WTC11 (cell line): ENCODE results near the gene CPNE5. TPM values are rescaled to one million over a fixed set of nuclear protein-coding genes. Genes with fewer than 3 reads are reported as not detected.

Source experiments
- ATAC-seq: fragments of 200-7000 bp; cut with Tn5 transposase; 2 replicates; pipeline ENCODE4 v1.10.0; 2021; ENCODE audit warnings: mild to moderate bottlenecking, moderate library complexity
- CTCF ChIA-PET: fragments of 300-600 bp; sonication (Branson Sonifier 250); formaldehyde crosslinking; loops from one replicate; lab custom pipeline; 2021; ENCODE audit warnings: antibody characterized with exemption; lab: Charles Lee
- POLR2A ChIA-PET: fragments of 350-600 bp; sonication (Branson Sonifier 250); formaldehyde crosslinking; loops from one replicate; lab custom pipeline; 2021; ENCODE audit warnings: antibody characterized with exemption; lab: Charles Lee
- DNase-seq: peaks from one replicate; pipeline ENCODE4 v3.0.0; 2021; ENCODE audit warnings: low spot score
- H3K27ac Mint-ChIP-seq: 2 replicates; pipeline ENCODE4 v1.8.0; 2021; ENCODE audit warnings: mixed read lengths
- H3K27me3 Mint-ChIP-seq: 2 replicates; pipeline ENCODE4 v1.8.0; 2021; ENCODE audit warnings: low read depth, mild to moderate bottlenecking, moderate library complexity, mixed read lengths
- H3K36me3 Mint-ChIP-seq: 2 replicates; pipeline ENCODE4 v1.8.0; 2021; ENCODE audit warnings: mixed read lengths
- H3K4me1 Mint-ChIP-seq: 2 replicates; pipeline ENCODE4 v1.8.0; 2022; ENCODE audit warnings: mixed read lengths
- H3K4me3 Mint-ChIP-seq: 2 replicates; pipeline ENCODE4 v1.8.0; 2021; ENCODE audit warnings: mild to moderate bottlenecking, moderate library complexity, mixed read lengths
- H3K9me3 Mint-ChIP-seq: 2 replicates; pipeline ENCODE4 v1.8.0; 2021; ENCODE audit warnings: mixed read lengths
- ARID4B ChIP-seq: sonication (generic); formaldehyde crosslinking; IDR thresholded peaks from 2 replicates; pipeline ENCODE4 v1.8.0; 2023; ENCODE audit warnings: missing genetic modification reagents, mild to moderate bottlenecking, borderline replicate concordance
- ATF2 ChIP-seq: sonication (generic); formaldehyde crosslinking; IDR thresholded peaks from 2 replicates; pipeline ENCODE4 v1.8.1; 2022; ENCODE audit warnings: low read depth, missing genetic modification reagents, borderline replicate concordance
- CREB1 ChIP-seq: sonication (generic); formaldehyde crosslinking; IDR thresholded peaks from 2 replicates; pipeline ENCODE4 v1.8.0; 2023; ENCODE audit warnings: mild to moderate bottlenecking, missing genetic modification reagents
- E2F4 ChIP-seq: sonication (generic); formaldehyde crosslinking; IDR thresholded peaks from 2 replicates; pipeline ENCODE4 v1.8.1; 2022; ENCODE audit warnings: low read depth, mild to moderate bottlenecking, moderate library complexity, missing genetic modification reagents, borderline replicate concordance
- ELF4 ChIP-seq: sonication (generic); formaldehyde crosslinking; IDR thresholded peaks from 2 replicates; pipeline ENCODE4 v1.8.1; 2022; ENCODE audit warnings: low read depth, mild to moderate bottlenecking, moderate library complexity, missing genetic modification reagents
- FOXP4 ChIP-seq: sonication (generic); formaldehyde crosslinking; IDR thresholded peaks from 2 replicates; pipeline ENCODE4 v1.8.0; 2022; ENCODE audit warnings: mild to moderate bottlenecking, missing genetic modification reagents
- GRHL2 ChIP-seq: fragments of 250-450 bp; sonication (Bioruptor Pico); IDR thresholded peaks from 2 replicates; pipeline ENCODE4 v1.8.0; 2022; ENCODE audit warnings: mild to moderate bottlenecking, moderate library complexity; ENCODE audit not compliant: insufficient replicate concordance, severe bottlenecking
- KAT7 ChIP-seq: sonication (generic); formaldehyde crosslinking; IDR thresholded peaks from 2 replicates; pipeline ENCODE4 v1.8.1; 2023; ENCODE audit warnings: missing genetic modification reagents, mild to moderate bottlenecking, borderline replicate concordance
- NR1H2 ChIP-seq: sonication (generic); formaldehyde crosslinking; IDR thresholded peaks from 2 replicates; pipeline ENCODE4 v1.9.0; 2021; ENCODE audit warnings: mild to moderate bottlenecking, moderate library complexity, missing genetic modification reagents
- NR2C2 ChIP-seq: sonication (generic); formaldehyde crosslinking; IDR thresholded peaks from 2 replicates; pipeline ENCODE4 v1.8.0; 2022; ENCODE audit warnings: mild to moderate bottlenecking, missing genetic modification reagents
- RORB ChIP-seq: fragments of 250-450 bp; sonication (Bioruptor Pico); IDR thresholded peaks from 2 replicates; pipeline ENCODE4 v1.9.0; 2021; ENCODE audit warnings: mild to moderate bottlenecking
- STAT6 ChIP-seq: sonication (generic); formaldehyde crosslinking; conservative IDR thresholded peaks from 2 replicates; pipeline ENCODE4 v1.8.1; 2023; ENCODE audit warnings: mild to moderate bottlenecking, low read depth, missing genetic modification reagents, moderate library complexity
- TCF7 ChIP-seq: sonication (generic); formaldehyde crosslinking; IDR thresholded peaks from 2 replicates; pipeline ENCODE4 v1.8.0; 2022; ENCODE audit warnings: mild to moderate bottlenecking, low read depth, missing genetic modification reagents, moderate library complexity
- USF1 ChIP-seq: sonication (generic); formaldehyde crosslinking; IDR thresholded peaks from 2 replicates; pipeline ENCODE4 v1.8.0; 2022; ENCODE audit warnings: mild to moderate bottlenecking, missing genetic modification reagents
- USF2 ChIP-seq: sonication (generic); formaldehyde crosslinking; IDR thresholded peaks from 2 replicates; pipeline ENCODE4 v1.8.1; 2023; ENCODE audit warnings: mild to moderate bottlenecking, missing genetic modification reagents, moderate library complexity
- ZNF121 ChIP-seq: sonication (generic); formaldehyde crosslinking; IDR thresholded peaks from 2 replicates; pipeline ENCODE4 v1.8.0; 2023; ENCODE audit warnings: missing genetic modification reagents
- ZNF232 ChIP-seq: sonication (generic); formaldehyde crosslinking; IDR thresholded peaks from 2 replicates; pipeline ENCODE4 v1.8.0; 2022; ENCODE audit warnings: mild to moderate bottlenecking, missing genetic modification reagents
- ZNF263 ChIP-seq: sonication (generic); formaldehyde crosslinking; IDR thresholded peaks from 2 replicates; pipeline ENCODE4 v1.8.1; 2022; ENCODE audit warnings: low read depth, mild to moderate bottlenecking, moderate library complexity, missing genetic modification reagents
- ZNF671 ChIP-seq: fragments of 250-450 bp; sonication (Bioruptor Pico); IDR thresholded peaks from 2 replicates; pipeline ENCODE4 v1.8.0; 2021; ENCODE audit warnings: mild to moderate bottlenecking
- ZSCAN18 ChIP-seq: fragments of 250-450 bp; sonication (Bioruptor Pico); IDR thresholded peaks from 2 replicates; pipeline ENCODE4 v2.1.2; 2022; ENCODE audit warnings: mild to moderate bottlenecking, moderate library complexity
- total RNA-seq: library from RNA; stranded (reverse); gene quantifications from 3 replicates; pipeline ENCODE4 v1.2.3, GENCODE V29; 2021

Gene CPNE5
- total RNA-seq, 1 experiment from 2014 or later, result 0.44 TPM

GRCh38 chr6:36841756-36842155, 2.5 kb upstream of the CPNE5 start:
- Mint-ChIP-seq H3K36me3 (no peaks in the 10 kb centered on the region), H3K4me1 (peaks cover 11% of the 10 kb centered on the region), H3K27me3 (peaks cover 53% of the 10 kb centered on the region), H3K4me3 (no peak overlapping the region), H3K9me3 (no peaks in the 10 kb centered on the region), H3K27ac (no peak overlapping the region)
- ChIA-PET CTCF (no interaction called here), POLR2A (no interaction called here)
- ATAC-seq (no peak), DNase-seq (no peak)
- TF ChIP-seq GRHL2 (CRISPR knock-in tag) (no peak), ARID4B (CRISPR knock-in tag) (no peak), USF1 (no peak), USF2 (CRISPR knock-in tag) (no peak), NR1H2 (CRISPR knock-in tag) (no peak), ELF4 (no peak), ZNF232 (CRISPR knock-in tag) (no peak), CREB1 (CRISPR knock-in tag) (no peak), ZNF671 (CRISPR knock-in tag) (no peak), FOXP4 (CRISPR knock-in tag) (no peak), NR2C2 (no peak), STAT6 (CRISPR knock-in tag) (no peak), RORB (CRISPR knock-in tag) (no peak), TCF7 (CRISPR knock-in tag) (no peak), KAT7 (CRISPR knock-in tag) (no peak), ZNF263 (CRISPR knock-in tag) (no peak), ZSCAN18 (no peak), ATF2 (CRISPR knock-in tag) (no peak), E2F4 (CRISPR knock-in tag) (no peak), ZNF121 (no peak)
